Measurements from ENCODE around the gene GNRHR. TPM values are rescaled to one million over a fixed set of nuclear protein-coding genes. Genes with fewer than 3 reads are reported as not detected.

GNRHR gene
- not detected for total RNA-seq

DNA sequence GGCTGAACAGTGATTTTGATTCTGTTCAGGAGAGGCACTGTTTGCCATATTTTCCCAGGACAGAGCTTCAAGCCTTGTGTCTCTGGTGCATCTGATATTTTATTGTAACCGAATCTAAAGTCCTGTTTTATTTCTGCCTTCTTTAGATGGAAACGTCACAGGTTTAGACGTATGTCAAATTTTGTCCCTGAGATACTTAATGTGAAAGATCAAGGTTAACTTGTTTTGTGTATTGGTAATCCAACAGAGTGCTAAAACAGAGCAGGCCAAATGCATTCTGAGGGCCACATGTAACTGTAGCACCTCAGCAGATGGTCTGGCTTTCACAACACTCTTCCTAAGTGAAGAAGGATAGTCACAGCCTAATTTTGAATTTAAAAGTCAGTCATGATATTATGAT lies at the start of gene GNRHR:
Gene GNRHR, minus strand, starts transcription at position 101 of the 400 bp plus-strand sequence. Its CDS starts 53 bp downstream, at position 48.
- no peaks in the 10 kb centered on the region for H3K27me3 Mint-ChIP-seq
- no peaks in the 10 kb centered on the region for H3K9me3 Mint-ChIP-seq (ENCODE audit: low read depth)
- ChIA-PET POLR2A (interaction anchor here (0.6 kb wide), 1 partner anchor 1505 kb away, joined by 3 read pairs; no protein-coding TSS in a partner anchor), CTCF (interaction anchor here (1.2 kb wide), 1 partner anchor 157 kb away, joined by 3 read pairs; no protein-coding TSS in a partner anchor)
- no peaks in the 10 kb centered on the region for H3K4me1 Mint-ChIP-seq
- ATAC-seq (no peak), DNase-seq (no peak)
- H3K36me3 Mint-ChIP-seq (ENCODE audit: low read depth): no peaks in the 10 kb centered on the region
- H3K27ac Mint-ChIP-seq: no peak within 1 kb of the TSS
- no peak within 1 kb of the TSS for H3K4me3 Mint-ChIP-seq
- intact Hi-C loops (cut with DNase I, micrococcal nuclease): no loop called here

GRCh38 chr4:67796810-67797209 lies 42.6 kb upstream of the GNRHR start:
- Mint-ChIP-seq H3K36me3 (ENCODE audit: low read depth) (peaks cover under 1% of the 10 kb centered on the region), H3K27ac (no peak overlapping the region), H3K4me3 (no peak overlapping the region), H3K4me1 (no peaks in the 10 kb centered on the region), H3K27me3 (no peaks in the 10 kb centered on the region), H3K9me3 (ENCODE audit: low read depth) (no peaks in the 10 kb centered on the region)
- CTCF ChIA-PET: no interaction called here
- ATAC-seq (no peak), DNase-seq (no peak)
- POLR2A ChIA-PET: no interaction called here
- intact Hi-C loops (cut with DNase I, micrococcal nuclease): no loop called here

DNA sequence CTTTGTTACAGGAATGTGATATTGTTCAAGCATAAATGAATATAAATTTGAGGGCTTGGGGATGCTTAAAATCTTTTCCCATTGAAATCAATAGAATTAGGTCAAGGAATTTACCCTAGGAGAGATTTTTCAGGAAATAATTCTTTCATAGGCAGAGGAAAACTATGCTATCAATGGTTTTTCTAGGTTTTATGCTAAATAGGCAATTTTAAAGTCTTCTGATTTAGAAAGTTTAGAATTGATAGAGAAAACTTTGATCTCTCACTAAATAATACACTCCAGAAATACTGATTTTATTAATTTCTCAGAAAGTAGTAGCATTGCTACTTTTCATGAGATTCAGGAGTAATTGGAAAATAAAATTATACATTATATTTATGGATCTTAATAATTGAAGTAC lies 36.5 kb upstream of the GNRHR start:
- DNase-seq (no peak), ATAC-seq (no peak)
- no peaks in the 10 kb centered on the region for H3K9me3 Mint-ChIP-seq (ENCODE audit: low read depth)
- H3K4me1 Mint-ChIP-seq: no peaks in the 10 kb centered on the region
- H3K27ac Mint-ChIP-seq: no peak overlapping the region
- H3K36me3 Mint-ChIP-seq (ENCODE audit: low read depth): peaks cover 3% of the 10 kb centered on the region
- ChIA-PET CTCF (no interaction called here), POLR2A (no interaction called here)
- no peaks in the 10 kb centered on the region for H3K27me3 Mint-ChIP-seq
- intact Hi-C loops (cut with DNase I, micrococcal nuclease): no loop called here
- no peak overlapping the region for H3K4me3 Mint-ChIP-seq

GRCh38 chr4:67787311-67787710 lies 33.1 kb upstream of the GNRHR start:
- CTCF ChIA-PET: interaction anchor here (1.2 kb wide), 1 partner anchor 11 kb away, joined by 3 read pairs; no protein-coding TSS in a partner anchor

DNA sequence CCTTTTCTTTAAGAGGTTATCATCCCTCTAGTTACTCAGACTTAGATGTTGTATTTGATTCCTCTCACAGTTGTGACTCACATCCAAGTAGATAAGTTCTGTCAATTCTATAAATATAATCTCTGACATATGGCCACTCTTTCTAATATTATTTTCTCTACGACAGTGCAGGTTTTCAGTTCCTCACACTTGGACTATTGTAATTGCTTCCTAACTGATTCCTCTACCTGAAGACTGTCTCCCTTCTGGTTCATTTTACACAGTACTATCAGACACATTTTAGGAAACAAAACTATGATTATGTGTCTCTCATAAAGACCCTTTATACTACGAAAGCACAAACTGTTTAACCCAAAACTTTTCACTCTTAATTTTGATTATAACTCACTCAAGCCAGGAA lies 31.3 kb upstream of the GNRHR start:
- DNase-seq: no peak
- ATAC-seq: no peak
- ChIA-PET POLR2A (no interaction called here), CTCF (no interaction called here)
- H3K4me3 Mint-ChIP-seq: no peak overlapping the region
- no peaks in the 10 kb centered on the region for H3K27me3 Mint-ChIP-seq
- intact Hi-C loops (cut with DNase I, micrococcal nuclease): no loop called here
- H3K27ac Mint-ChIP-seq: no peak overlapping the region
- no peaks in the 10 kb centered on the region for H3K9me3 Mint-ChIP-seq (ENCODE audit: low read depth)
- H3K4me1 Mint-ChIP-seq: no peaks in the 10 kb centered on the region
- H3K36me3 Mint-ChIP-seq (ENCODE audit: low read depth): no peaks in the 10 kb centered on the region

More at GRCh38 chr4:67787311-67787710, 33.1 kb upstream of the GNRHR start:
- Mint-ChIP-seq H3K4me3 (no peak overlapping the region), H3K27me3 (no peaks in the 10 kb centered on the region), H3K36me3 (ENCODE audit: low read depth) (peaks cover 3% of the 10 kb centered on the region), H3K9me3 (ENCODE audit: low read depth) (no peaks in the 10 kb centered on the region), H3K4me1 (no peaks in the 10 kb centered on the region), H3K27ac (no peak overlapping the region)
- POLR2A ChIA-PET: no interaction called here
- no peak for ATAC-seq
- DNase-seq: no peak
- intact Hi-C loops (cut with DNase I, micrococcal nuclease): no loop called here

GRCh38 chr4:67779631-67780030 lies 25.4 kb upstream of the GNRHR start:
- no peak overlapping the region for H3K4me3 Mint-ChIP-seq
- CTCF ChIA-PET: interaction anchor here (0.6 to 1.1 kb wide), 2 partner anchors 31 to 33 kb away, joined by 3 read pairs; no protein-coding TSS in a partner anchor
- H3K27ac Mint-ChIP-seq: no peak overlapping the region
- H3K4me1 Mint-ChIP-seq: peaks cover 5% of the 10 kb centered on the region
- no peaks in the 10 kb centered on the region for H3K36me3 Mint-ChIP-seq (ENCODE audit: low read depth)
- DNase-seq (no peak), ATAC-seq (peak; percentile 75)
- intact Hi-C loops (cut with DNase I, micrococcal nuclease): no loop called here
- POLR2A ChIA-PET: no interaction called here
- no peaks in the 10 kb centered on the region for H3K9me3 Mint-ChIP-seq (ENCODE audit: low read depth)
- no peaks in the 10 kb centered on the region for H3K27me3 Mint-ChIP-seq

DNA sequence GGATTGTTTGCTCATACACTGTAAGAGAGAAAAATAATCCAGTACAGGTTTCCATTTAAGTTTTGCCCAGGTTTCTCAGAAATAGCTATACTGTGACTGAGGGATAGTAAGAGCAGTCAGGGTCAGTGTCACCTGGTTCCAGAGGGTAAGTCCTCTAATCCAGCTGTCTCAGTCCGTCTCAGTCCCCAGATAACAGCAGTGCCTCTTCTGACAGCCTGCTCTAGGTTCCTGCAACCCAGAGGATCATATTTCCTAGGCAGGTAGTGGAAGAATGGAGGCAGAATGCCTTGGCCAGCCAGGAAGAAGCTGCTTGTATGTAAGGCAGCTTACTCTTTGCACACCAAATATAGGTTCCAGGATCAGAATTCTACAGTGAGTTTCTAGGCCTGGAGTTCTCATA lies 22.6 kb upstream of the GNRHR start:
- H3K9me3 Mint-ChIP-seq (ENCODE audit: low read depth): no peaks in the 10 kb centered on the region
- H3K4me1 Mint-ChIP-seq: peaks cover 5% of the 10 kb centered on the region
- ATAC-seq (no peak), DNase-seq (no peak)
- H3K4me3 Mint-ChIP-seq: no peak overlapping the region
- intact Hi-C loops (cut with DNase I, micrococcal nuclease): no loop called here
- ChIA-PET CTCF (interaction anchor here (1.2 kb wide), 1 partner anchor 10 kb away, joined by 3 read pairs; no protein-coding TSS in a partner anchor), POLR2A (no interaction called here)
- no peak overlapping the region for H3K27ac Mint-ChIP-seq
- H3K36me3 Mint-ChIP-seq (ENCODE audit: low read depth): no peaks in the 10 kb centered on the region
- no peaks in the 10 kb centered on the region for H3K27me3 Mint-ChIP-seq

DNA sequence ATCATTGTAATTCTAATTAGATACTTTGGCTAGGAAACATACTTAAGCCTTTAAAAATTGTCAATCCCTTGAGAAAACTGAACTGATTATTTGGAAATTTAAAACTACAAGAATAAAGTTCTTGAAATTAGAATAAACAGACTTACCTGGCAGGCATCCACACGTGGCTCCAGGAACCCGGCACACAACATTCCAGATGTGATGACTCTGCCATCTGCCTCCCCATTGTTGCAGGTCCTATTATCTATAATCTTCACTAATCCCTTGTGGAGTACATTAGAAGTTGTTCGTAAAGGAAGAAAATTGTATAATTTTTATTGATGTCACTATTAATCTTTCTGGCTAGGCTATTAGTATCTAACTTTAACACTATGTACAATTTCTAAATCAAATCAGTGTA lies 16.2 kb upstream of the GNRHR start:
- no peak overlapping the region for H3K27ac Mint-ChIP-seq
- ATAC-seq: no peak
- intact Hi-C loops (cut with DNase I, micrococcal nuclease): no loop called here
- ChIA-PET POLR2A (no interaction called here), CTCF (interaction anchor here (1.2 kb wide), 1 partner anchor 23 kb away, joined by 3 read pairs; no protein-coding TSS in a partner anchor)
- H3K27me3 Mint-ChIP-seq: no peaks in the 10 kb centered on the region
- no peak for DNase-seq
- no peak overlapping the region for H3K4me3 Mint-ChIP-seq
- H3K9me3 Mint-ChIP-seq (ENCODE audit: low read depth): no peaks in the 10 kb centered on the region
- H3K4me1 Mint-ChIP-seq: no peaks in the 10 kb centered on the region
- no peaks in the 10 kb centered on the region for H3K36me3 Mint-ChIP-seq (ENCODE audit: low read depth)

- ChIA-PET POLR2A (no interaction called here), CTCF (interaction anchor here (1.8 to 3.0 kb wide), 3 partner anchors 10 to 19 kb away, joined by 4 to 8 read pairs (median 6); no protein-coding TSS in a partner anchor)
- Mint-ChIP-seq H3K27me3 (no peaks in the 10 kb centered on the region), H3K36me3 (ENCODE audit: low read depth) (peaks cover 2% of the 10 kb centered on the region), H3K9me3 (ENCODE audit: low read depth) (no peaks in the 10 kb centered on the region), H3K4me3 (no peak overlapping the region), H3K4me1 (peaks cover 5% of the 10 kb centered on the region), H3K27ac (no peak overlapping the region)
- no peak for DNase-seq
- ATAC-seq: no peak
- intact Hi-C loops (cut with DNase I, micrococcal nuclease): no loop called here
These were observed 11.7 kb upstream of the GNRHR start for GRCh38 chr4:67765928-67766327.

- no peak overlapping the region for H3K4me3 Mint-ChIP-seq
- H3K27me3 Mint-ChIP-seq: no peaks in the 10 kb centered on the region
- ChIA-PET CTCF (interaction anchor here (0.8 to 3.0 kb wide), 2 partner anchors 16 to 19 kb away, joined by 8 to 10 read pairs; no protein-coding TSS in a partner anchor), POLR2A (no interaction called here)
- peaks cover 2% of the 10 kb centered on the region for H3K36me3 Mint-ChIP-seq (ENCODE audit: low read depth)
- no peak for ATAC-seq
- no peaks in the 10 kb centered on the region for H3K9me3 Mint-ChIP-seq (ENCODE audit: low read depth)
- no peak for DNase-seq
- H3K27ac Mint-ChIP-seq: no peak overlapping the region
- H3K4me1 Mint-ChIP-seq: peaks cover 5% of the 10 kb centered on the region
- intact Hi-C loops (cut with DNase I, micrococcal nuclease): no loop called here
These were observed 11.2 kb upstream of the GNRHR start for GRCh38 chr4:67765401-67765800.

GRCh38 chr4:67764183-67764582 lies 10.0 kb upstream of the GNRHR start:
- Mint-ChIP-seq H3K4me3 (no peak overlapping the region), H3K36me3 (ENCODE audit: low read depth) (peaks cover 2% of the 10 kb centered on the region), H3K27me3 (no peaks in the 10 kb centered on the region), H3K4me1 (peaks cover 5% of the 10 kb centered on the region), H3K9me3 (ENCODE audit: low read depth) (no peaks in the 10 kb centered on the region), H3K27ac (no peak overlapping the region)
- POLR2A ChIA-PET: no interaction called here
- DNase-seq (no peak), ATAC-seq (no peak)
- intact Hi-C loops (cut with DNase I, micrococcal nuclease): no loop called here
- CTCF ChIA-PET: interaction anchor here (0.8 to 2.0 kb wide), 2 partner anchors 17 to 412 kb away, joined by 3 to 6 read pairs; no protein-coding TSS in a partner anchor

DNA sequence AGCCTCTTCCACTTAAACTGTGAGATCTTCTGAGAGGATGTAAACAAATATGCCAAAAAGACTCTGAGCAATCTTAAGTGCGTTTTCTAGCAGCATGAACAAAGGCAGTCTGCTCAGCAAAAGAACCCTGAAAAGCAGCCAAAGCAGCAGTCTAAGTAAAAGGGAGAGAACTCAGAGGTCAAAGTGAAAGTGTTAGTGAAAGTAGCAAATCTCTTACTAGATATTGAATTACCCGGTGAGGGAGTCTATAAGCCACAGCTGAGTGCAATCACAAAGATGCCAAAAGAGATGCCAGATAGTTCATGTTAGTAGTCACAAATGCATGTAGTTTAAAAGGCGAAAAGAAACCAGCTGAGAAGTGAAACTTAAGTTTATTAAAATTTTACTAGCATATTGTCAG lies 7.9 kb upstream of the GNRHR start:
- H3K36me3 Mint-ChIP-seq (ENCODE audit: low read depth): peaks cover 2% of the 10 kb centered on the region
- H3K9me3 Mint-ChIP-seq (ENCODE audit: low read depth): no peaks in the 10 kb centered on the region
- ChIA-PET CTCF (interaction anchor here (2.0 kb wide), 1 partner anchor 15 kb away, joined by 6 read pairs; no protein-coding TSS in a partner anchor), POLR2A (no interaction called here)
- no peaks in the 10 kb centered on the region for H3K27me3 Mint-ChIP-seq
- ATAC-seq: peak; percentile 88
- H3K4me1 Mint-ChIP-seq: peaks cover 5% of the 10 kb centered on the region
- no peak overlapping the region for H3K4me3 Mint-ChIP-seq
- intact Hi-C loops (cut with DNase I, micrococcal nuclease): no loop called here
- no peak overlapping the region for H3K27ac Mint-ChIP-seq
- no peak for DNase-seq

All from activated CD4-positive, alpha-beta T cell treated with anti-CD3 and anti-CD28 coated beads for 36 hours (primary cell).